OCI-LY3 (cell line): ENCODE results near the gene ACSBG1.

Source experiments
- H2AFZ ChIP-seq: fragments of 200-600, 300-600 bp; shearing (Covaris generic); 2 replicates; pipeline ENCODE4 v1.6.0; 2014; ENCODE audit warnings: antibody characterized with exemption, low read depth, low read length
- H3K27ac ChIP-seq: fragments of 200-600, 300-600 bp; sonication (generic); 2 replicates; pipeline ENCODE4 v1.5.1; 2014; ENCODE audit warnings: mild to moderate bottlenecking, low read length, moderate library complexity, mixed read lengths
- H3K27me3 ChIP-seq: fragments of 200-600, 300-600 bp; sonication (generic); 2 replicates; pipeline ENCODE4 v1.6.1; 2014; ENCODE audit warnings: low read depth, low read length, mixed read lengths
- H3K36me3 ChIP-seq: fragments of 200-600, 300-600 bp; sonication (generic); replicated peaks from 2 replicates; pipeline ENCODE3; 2014; ENCODE audit warnings: low read depth, low read length, mixed read lengths
- H3K4me1 ChIP-seq: fragments of 300-600, 200-600 bp; sonication (generic); 2 replicates; pipeline ENCODE4 v1.6.1; 2014; ENCODE audit warnings: low read length, mixed read lengths
- H3K4me2 ChIP-seq: fragments of 200-600, 300-600 bp; sonication (generic); 2 replicates; pipeline ENCODE4 v1.6.1; 2014; ENCODE audit warnings: low read length, mixed read lengths
- H3K4me3 ChIP-seq: fragments of 300-600, 200-600 bp; sonication (generic); 2 replicates; pipeline ENCODE4 v1.5.1; 2014; ENCODE audit warnings: antibody characterized with exemption, mild to moderate bottlenecking, low read length, moderate library complexity
- H3K79me2 ChIP-seq: fragments of 300-600, 200-600 bp; shearing (Covaris generic); 2 replicates; pipeline ENCODE4 v1.6.1; 2014; ENCODE audit warnings: mild to moderate bottlenecking, low read length, mixed read lengths
- H3K9ac ChIP-seq: fragments of 300-600, 200-600 bp; shearing (Covaris generic); 2 replicates; pipeline ENCODE4 v1.6.0; 2014; ENCODE audit warnings: mild to moderate bottlenecking, low read length, moderate library complexity
- H3K9me3 ChIP-seq: fragments of 200-600, 300-600 bp; shearing (Covaris generic); 2 replicates; pipeline ENCODE4 v1.6.1; 2014; ENCODE audit warnings: low read length, mixed read lengths; ENCODE audit not compliant: insufficient read depth
- H4K20me1 ChIP-seq: fragments of 200-600, 300-600 bp; sonication (generic); 2 replicates; pipeline ENCODE4 v1.6.1; 2016; ENCODE audit warnings: low read length, mixed read lengths; ENCODE audit not compliant: insufficient read depth
- CTCF ChIP-seq: fragments of 200-600, 300-600 bp; sonication (generic); IDR thresholded peaks from 2 replicates; pipeline ENCODE4 v1.5.1; 2014; ENCODE audit warnings: antibody characterized with exemption, low read length, low read depth
- EZH2phosphoT487 ChIP-seq: fragments of 200-600 bp; shearing (Covaris generic); IDR thresholded peaks from 2 replicates; pipeline ENCODE4 v1.6.1; 2018; ENCODE audit warnings: antibody characterized with exemption, mixed run types, low read depth

The ACSBG1 gene

GRCh38 chr15:78131295-78132061 is 102.9 kb downstream of the ACSBG1 start, which contains the start of gene CIB2:
TSS of gene CIB2 (minus strand) at chr15:78131445. CDS start at chr15:78131215, 230 bp downstream.
- H4K20me1 ChIP-seq, result no peaks in the 10 kb centered on the region
- H2AFZ ChIP-seq, result peak within 1 kb of the TSS; percentile 55
- no peaks in the 10 kb centered on the region for H3K79me2 ChIP-seq
- H3K27ac ChIP-seq, result peak within 1 kb of the TSS; percentile 28
- peak within 1 kb of the TSS; percentile 87 for H3K4me3 ChIP-seq
- H3K36me3 ChIP-seq, result no peaks in the 10 kb centered on the region
- no peaks in the 10 kb centered on the region for H3K9me3 ChIP-seq
- peak within 1 kb of the TSS; percentile 91 for H3K9ac ChIP-seq
- TF ChIP-seq CTCF, result peak; percentile 71
- no peak for TF ChIP-seq EZH2phosphoT487
- peak within 1 kb of the TSS; percentile 99 for H3K4me2 ChIP-seq
- H3K27me3 ChIP-seq, result no peaks in the 10 kb centered on the region
- H3K4me1 ChIP-seq, result peaks cover 14% of the 10 kb centered on the region

- Histone ChIP-seq H3K9ac (peak overlapping the region; percentile 91), H3K36me3 (no peaks in the 10 kb centered on the region), H4K20me1 (no peaks in the 10 kb centered on the region), H3K79me2 (no peaks in the 10 kb centered on the region), H3K27ac (no peak overlapping the region), H3K4me3 (peak overlapping the region; percentile 87), H3K27me3 (no peaks in the 10 kb centered on the region), H3K9me3 (no peaks in the 10 kb centered on the region), H3K4me1 (peaks cover 14% of the 10 kb centered on the region), H2AFZ (peak overlapping the region; percentile 55; the same call in 1 of the 2 replicates), H3K4me2 (peak overlapping the region; percentile 78)
- TF ChIP-seq CTCF (no peak), EZH2phosphoT487 (no peak)
Observed at GRCh38 chr15:78130466-78131294, 103.7 kb downstream of the ACSBG1 start.

DNA sequence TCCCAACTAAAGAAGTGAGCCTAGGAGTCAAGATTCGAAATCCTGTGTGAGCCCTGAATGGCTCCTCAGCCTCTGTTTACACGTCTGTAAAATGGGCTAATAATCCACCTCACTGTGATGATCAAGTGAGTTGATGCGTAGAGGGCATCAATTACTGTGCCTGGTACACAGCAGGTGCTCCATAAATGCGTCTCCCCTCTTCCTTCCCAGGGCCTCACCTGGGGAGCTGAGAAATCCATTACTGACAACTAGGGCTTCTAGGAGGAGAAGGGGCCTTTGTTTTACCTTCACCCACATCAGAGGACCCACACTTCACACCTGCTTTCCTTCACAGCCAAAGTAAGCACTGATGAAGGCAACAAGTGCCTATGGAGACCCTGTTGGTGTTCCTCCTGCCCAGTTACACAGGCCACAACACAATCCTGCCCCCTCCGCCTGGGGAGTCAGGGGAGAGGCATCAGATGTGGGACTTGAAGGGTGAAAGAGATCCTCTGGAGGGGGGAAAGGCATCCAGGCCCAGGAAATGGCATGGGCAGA is 104.5 kb downstream of the ACSBG1 start:
- Histone ChIP-seq H2AFZ (no peak overlapping the region), H3K4me3 (no peak overlapping the region), H3K36me3 (no peaks in the 10 kb centered on the region), H3K9ac (no peak overlapping the region), H3K27ac (no peak overlapping the region), H3K9me3 (no peaks in the 10 kb centered on the region), H3K79me2 (no peaks in the 10 kb centered on the region), H4K20me1 (no peaks in the 10 kb centered on the region), H3K27me3 (no peaks in the 10 kb centered on the region), H3K4me1 (peaks cover 14% of the 10 kb centered on the region), H3K4me2 (no peak overlapping the region)
- no peak for TF ChIP-seq CTCF
- TF ChIP-seq EZH2phosphoT487, result no peak
